Cerebellar cortex (tissue), 1 donor: ENCODE measurements around the gene PRKCZ.

Source experiments
- DNase-seq: peaks from one replicate; pipeline ENCODE4 v3.0.0-alpha.2; 2015; ENCODE audit warnings: low spot score

Gene PRKCZ

DNA sequence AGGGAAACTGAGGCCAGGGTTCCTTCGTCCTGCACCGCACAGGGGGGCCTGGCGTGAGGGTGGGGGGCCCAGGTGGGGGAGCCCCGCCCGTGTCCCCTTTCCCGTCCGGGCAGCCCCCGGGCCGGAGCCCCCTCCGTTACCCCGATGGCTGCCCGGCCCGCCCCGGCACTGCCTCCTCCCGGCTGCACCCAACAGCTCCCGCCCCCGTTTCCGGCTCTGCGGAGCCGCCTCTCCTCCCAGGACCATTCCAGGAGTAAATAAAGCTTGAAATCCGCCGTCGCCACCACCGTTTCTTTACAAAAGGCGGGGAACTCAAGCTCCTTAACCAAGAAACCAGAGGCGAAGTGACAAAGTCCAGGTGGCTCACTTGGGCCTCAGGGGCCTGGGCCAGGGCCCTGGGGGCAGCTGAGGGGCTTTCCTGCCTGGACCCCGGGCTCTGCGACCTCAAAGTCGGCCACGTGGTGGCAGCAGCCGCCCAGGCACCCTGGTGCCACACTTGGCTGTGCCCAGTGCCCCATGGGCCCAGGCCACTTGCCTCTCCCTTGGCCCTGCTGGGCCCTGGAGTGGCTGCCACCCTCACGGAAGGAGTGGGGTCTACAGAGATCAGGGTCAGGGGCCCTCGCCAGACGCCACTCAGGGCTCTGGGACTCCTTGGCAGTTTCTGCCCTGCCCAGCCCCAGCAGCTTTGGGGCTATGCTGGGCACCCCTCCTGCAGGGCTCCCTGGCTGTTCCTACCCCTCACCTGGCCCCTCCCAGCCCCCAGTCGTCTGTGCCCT lies 144.9 kb downstream of the PRKCZ start:
- DNase-seq, result peak; percentile 75

DNA sequence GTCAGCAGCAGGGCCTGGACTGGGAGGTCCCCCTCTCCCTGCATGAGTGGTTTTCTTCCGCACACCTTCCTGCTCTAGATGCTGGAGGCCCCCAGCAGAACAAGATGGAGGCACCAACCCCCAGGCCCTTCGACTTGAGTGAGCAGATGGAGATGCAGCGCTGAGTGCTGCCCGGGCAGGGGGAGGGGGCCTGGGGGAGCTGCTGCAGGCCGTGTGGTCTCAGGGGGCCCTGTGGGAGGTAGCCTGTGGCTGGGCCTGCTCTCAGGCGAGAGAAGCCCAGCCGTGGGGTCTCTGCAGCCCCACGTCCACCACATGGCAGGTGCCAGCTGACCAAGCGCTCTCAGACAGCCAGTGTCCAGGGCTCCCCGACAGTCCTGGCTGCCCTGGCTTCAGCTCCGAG lies 145.6 kb downstream of the PRKCZ start:
- DNase-seq, result no peak

DNA sequence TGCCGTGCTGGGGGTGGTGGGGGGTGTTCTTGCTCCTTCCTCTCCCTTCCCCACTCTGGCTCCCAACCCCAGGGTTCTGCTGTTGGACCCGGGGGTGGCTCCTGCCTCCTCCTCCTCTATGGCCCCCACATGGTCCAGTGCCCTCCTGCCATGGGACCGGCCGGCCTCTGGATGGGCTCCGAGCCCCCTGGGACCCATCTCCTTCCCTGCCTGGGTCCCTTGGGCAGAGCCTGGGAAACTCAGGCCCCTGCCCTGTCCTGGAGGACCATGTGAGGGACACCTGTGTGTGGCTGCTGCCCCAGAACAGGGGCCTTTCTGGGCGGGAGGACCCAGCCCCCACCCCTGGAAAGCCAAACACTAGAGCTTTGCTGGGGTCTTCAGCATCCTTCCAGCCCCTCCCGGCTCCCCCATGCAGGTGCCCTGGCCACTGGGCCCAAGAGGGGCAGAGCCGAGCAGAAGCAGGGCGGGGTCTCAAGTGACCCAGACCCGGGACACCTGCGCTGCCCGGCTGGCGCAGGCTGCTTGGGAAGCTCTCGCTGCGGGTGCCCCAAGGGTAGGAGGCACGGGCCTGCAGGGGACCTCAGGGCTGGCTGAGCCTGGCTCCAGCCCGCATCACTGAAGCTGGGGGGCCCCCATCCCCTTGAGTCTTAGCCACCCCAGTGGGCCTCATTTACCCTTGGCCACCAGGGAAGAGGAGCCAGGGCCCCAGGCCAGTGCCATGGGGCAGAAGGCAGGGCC lies 146.9 kb downstream of the PRKCZ start:
- DNase-seq, result no peak

DNA sequence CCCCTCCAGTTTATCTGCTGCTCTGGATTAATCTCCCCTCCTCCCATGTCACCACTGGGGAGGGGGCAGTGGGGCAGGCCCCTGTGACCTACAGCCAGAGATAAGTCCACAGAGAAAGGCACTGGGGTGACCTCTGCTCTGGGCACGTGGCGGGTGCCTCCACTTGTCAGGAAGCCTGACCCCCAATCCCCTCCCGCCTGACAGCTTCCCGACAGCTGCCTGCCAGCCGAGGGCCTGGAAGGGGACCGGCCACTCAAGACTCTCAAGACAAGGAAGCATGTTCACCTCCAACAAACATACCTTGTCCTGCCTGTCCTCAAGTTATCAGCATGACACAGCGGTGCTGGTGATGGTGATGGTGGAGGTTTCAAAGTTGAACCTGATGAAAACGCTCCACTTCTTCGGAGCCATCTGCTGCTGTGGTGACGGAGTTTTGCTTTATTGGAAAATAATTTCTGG lies 147.5 kb downstream of the PRKCZ start:
- no peak for DNase-seq

DNA sequence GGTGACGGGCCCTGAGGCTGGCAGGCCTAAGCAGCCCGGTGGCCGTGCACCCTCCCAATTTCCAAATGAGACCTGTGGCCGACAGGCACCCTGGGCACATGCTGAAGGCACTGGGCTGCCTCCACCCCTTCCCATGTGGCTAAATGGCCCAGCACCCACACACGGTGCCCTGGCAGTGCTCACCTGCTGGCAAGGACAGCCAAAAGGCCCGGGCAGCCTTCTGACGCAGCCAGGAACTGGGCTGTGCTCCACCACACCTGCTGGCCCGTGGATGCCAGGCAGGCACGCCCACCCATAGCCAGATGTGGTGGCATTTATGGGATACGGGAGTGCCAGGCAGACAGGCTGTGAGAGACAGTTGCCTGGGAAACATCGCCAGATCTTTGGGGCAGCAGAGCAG lies 148.4 kb downstream of the PRKCZ start:
- no peak for DNase-seq

DNA sequence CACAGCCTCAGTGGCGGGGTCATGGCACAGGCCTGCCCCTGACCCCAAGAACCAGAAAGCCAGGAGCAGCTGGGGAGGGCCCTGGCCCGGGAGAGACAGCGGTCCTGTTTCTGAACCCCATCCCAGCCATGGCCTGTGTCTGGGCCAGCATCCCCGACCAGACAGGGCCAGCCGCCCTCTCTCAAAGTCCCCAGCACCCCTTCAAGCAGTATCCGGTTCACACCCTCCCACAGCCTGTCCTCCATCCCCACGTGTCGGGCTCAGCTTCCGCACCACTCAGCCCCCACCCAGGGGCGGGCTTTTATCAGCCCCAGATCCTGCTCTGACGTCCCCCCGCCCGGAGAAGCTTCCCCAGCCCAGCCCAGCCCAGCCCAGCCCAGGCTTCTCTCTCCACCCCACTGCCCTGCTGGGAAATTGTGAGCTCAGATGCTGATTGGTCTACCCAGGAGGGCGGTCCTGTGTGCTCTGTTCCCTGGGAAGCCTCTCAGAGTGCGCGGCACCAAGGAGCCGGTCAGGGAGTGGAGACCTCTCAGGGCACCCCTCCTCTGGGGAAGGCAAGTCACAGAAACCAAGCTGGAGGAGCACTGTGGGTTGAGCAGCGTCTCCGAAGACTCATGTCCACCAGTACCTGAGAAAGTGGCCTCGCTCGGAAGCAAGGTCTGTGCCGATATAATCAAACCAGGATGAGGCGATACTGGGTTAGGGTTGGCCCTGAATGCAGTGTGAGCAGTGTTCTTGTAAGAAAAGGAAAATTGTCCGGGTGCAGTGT lies 149.0 kb downstream of the PRKCZ start:
- DNase-seq, result no peak

DNA sequence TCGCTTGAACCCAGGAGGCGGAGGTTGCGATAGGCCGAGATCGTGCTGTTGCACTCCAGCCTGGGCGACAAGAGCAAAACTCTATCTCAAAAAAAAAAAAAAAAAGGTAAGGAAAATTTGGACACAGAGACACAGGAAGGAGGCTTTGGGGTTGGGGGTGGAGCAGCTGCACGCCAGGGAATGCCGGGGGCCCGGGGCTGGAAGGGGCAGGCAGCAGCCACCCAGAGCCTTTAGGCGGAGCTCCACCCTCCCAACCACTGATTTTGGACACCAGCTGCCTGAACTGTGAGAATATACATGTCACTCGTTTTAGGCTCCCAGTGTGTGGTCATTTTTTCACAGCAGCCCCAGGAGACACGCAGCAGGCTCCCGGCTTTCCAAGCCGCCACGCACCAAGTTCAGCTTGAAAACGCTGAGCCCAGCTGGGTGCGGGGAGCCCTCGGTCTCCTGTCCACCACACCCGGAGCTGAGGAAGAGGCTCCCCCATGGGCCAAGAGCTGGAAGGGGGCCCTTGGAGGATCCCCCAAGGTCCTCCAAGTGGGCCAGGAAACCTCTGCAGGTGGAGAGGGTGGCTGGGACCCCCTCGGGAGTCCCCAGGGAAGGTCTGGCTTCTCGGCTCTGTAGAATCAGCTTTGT lies 150.2 kb downstream of the PRKCZ start:
- DNase-seq, result no peak

DNA sequence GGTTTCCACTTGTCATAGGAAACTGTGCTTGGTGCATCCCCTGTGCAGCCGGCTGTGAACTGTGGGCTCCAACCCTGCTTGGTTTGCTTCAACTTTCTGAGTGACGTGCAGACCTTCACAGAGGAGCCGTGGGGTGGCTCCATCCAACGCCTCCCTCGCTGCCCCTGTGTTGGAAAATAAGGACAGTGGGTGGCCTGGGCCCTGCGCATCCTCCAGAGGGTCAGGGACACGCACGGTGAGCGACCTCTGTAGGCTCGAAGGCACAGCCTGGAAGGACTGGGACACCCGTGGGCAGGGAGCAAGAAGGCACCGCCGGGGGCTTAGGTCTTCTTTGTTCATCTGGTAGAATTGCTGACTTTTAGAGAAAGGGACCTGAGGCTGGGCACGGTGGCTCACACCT lies 150.9 kb downstream of the PRKCZ start:
- no peak for DNase-seq

DNA sequence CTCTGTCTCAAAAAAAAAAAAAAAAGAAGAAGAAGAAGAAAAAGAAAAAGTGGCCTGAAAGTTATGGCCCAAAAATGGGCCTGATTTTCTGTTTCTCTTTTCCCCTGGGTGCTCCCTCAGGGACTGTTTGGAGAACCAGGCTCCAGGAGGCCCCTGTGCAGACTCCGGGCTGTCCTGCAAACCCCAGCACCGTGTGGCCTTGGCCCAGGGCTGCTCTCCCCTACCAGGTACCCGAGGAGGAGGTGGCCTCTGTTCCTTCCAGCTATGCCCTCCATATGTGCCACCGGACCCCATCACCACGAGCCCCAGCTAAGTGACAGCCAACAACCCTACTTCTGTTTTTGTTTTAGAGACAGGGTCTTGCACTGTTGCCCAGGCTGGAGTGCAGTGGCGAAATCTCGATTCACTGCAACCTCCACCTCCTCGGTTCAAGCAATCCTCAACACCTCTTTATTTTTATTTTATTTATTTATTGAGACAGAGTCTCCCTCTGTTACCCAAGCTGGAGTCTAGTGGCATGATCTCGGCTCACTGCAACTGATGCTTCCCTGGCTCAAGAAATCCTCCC lies 151.9 kb downstream of the PRKCZ start:
- DNase-seq, result no peak

DNA sequence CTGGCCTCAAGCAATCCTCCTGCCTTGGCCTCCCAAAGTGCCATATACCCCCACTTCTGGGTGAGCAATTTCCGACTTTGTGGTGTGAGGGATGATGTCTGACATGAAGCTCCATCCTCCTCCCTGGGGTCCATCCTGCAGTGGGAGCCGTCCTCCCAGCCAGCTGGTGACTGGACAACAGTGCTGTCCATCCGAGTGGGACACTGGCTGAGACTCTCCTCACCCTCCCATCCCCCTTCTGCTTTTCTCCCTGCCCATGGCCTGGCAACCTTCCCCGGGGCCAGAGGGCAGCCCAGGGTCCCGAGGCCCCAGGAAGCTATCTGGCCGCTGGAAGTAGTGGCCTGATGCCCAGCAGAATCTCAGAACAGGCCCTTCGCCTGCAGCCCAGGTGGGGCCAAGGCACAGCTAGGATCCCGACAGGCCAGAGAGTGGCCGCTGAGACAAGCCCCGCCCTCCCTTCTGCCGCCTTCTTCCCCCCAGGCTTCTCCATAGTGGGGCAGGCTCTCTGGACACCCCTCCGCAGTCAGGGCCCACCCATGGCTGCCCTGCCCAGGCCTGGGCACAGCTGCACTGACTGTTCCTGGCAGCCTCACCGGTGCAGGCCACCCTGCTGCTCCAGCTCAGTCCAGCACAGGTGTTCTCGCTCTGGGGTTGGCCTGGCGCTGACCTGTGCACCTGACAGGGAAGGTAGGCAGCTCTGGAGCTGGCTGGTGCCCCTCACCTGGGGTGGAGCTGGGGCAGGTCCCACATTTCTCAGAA lies 152.8 kb downstream of the PRKCZ start:
- DNase-seq, result no peak

DNA sequence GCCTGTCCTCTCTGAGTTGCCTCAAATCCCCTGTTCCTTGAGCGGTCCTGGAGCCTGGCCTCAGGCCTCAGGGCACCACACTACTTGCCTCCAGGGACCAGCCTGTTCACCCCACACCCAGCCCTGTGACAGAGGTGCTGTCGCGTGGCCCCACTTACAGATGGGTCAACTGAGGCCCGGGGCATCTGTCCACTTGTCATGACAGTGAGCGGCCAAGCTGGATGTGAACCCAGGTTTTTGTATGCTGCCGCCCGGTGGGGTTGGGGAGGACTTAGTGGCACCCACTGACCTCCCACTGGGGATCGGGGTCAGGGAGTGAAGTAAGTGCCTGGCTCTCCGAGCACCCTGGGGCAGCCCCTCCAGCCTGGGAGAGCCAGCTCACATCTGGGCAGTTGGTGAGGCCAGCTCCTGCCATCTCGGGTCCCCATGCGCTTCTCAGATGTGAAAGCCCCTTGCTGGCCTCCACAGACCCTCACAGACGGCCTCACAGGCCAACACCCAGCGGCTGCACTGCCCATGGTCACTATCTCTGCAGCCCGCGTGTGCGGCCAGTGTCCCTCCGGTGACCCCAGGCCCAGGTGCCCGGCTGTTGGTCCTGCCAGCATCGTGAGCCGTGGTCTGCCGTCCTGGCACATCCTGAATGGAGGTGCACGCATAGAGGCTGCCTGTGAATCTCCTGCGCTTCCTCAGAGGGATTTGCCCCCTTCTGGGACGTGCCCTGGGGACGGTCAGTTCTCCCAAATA lies 153.6 kb downstream of the PRKCZ start:
- no peak for DNase-seq

DNA sequence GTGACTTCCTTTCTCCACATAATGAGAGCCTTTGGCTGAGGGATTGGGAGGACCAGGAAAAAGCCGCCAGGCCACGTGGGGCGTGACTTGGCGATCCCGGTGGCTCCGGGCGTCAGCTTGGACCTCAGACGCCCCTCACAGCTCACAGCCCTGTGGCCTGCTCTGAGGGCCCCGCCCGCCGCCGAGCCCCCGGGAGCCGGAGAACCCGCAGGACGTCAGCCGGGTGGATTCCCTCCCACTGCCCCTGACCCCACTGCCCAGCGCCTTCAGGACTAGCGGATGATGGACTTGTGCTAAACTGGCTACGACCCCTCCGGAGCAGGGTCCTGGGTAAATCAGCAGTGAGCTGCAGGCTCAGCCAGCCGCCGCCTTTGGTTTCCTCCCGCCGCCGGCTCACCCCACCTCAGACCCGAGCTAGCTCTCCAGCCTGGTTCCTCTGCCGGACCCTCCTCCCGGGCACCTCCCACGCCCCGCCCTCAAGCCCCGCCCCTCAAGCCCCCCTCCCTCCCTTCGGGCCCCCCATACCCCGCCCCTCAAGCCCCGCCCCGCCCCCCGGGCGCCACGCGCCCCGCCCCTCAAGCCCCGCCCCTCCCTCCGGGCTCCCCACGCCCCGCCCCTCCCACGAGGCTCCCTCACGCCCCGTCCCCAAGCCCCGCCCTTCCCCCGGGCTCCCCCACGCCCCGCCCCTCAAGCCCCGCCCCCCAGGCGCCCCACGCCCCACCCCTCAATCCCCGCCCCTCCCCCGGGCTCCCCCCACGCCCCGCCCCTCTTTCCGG lies 154.4 kb downstream of the PRKCZ start:
- no peak for DNase-seq

DNA sequence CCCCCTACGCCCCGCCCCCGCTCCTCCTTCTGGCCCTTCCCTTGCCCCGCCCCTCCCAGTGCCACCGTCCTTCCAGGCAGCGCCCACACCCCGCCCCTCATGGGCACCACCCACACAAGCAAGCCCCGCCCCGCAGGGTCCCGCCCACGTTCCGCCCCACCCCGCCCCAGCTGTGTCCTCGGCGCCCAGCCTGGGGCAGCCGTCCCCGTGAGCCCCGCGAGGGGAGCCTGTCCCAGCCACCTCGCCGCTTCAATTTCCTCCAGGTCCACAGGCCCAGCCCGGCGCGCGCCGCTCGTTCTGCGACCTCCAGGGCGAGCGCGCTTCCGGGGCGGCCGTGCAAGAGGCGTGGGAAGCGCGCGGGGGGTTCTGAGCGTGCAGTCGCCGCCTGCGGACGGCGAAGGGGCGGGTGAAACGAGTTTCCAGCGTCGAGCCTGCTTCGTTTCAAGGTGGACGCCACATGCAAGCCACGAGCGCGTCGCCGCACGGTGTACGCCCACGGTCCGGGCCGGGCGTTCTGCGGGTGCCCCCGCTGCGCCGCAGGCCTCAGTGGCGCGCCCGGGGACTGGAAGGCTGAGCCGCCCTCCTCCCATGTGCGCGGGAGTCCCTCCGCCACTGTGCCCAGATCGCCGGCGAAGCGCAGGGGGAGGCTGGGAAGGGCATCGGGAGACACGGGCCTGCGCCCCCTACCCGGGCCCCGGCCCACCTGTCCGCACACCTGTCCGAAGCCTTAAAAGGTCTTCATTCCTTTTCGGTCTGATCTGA lies 155.2 kb downstream of the PRKCZ start:
- DNase-seq, result peak; percentile 84

DNA sequence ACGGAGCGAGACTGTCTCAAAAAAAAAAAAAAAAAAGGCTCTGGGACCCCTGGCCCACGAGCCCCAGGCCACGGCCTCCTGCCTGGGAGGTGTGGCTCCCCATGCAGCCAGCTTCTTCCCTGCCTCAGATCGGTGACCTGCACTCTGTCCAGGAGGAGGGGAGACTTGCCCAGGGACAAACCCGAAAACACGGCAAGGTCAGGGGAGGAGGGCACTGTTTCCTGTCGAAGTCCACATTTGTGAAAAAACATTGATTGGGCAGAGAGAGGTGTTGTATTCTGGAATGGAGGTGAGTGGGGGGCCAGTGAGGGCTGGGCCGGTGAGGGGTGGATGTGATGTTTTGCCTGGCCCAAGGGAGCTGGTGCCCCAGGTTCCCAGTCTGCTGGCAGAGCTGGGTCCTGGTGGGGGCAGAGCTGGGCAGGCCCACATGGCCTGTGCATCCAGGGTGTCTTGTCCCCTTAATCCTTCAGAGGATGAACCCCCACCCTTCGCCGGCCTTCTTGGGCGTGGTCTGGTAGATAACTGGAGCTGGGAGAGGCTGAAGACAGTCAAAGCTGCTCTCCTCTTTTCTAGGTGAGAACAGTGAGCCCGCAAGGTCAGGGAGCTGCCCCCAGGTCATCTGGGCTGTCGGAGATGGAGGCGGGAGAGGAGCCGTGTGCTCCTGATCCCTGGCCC lies 156.7 kb downstream of the PRKCZ start:
- DNase-seq, result no peak

DNA sequence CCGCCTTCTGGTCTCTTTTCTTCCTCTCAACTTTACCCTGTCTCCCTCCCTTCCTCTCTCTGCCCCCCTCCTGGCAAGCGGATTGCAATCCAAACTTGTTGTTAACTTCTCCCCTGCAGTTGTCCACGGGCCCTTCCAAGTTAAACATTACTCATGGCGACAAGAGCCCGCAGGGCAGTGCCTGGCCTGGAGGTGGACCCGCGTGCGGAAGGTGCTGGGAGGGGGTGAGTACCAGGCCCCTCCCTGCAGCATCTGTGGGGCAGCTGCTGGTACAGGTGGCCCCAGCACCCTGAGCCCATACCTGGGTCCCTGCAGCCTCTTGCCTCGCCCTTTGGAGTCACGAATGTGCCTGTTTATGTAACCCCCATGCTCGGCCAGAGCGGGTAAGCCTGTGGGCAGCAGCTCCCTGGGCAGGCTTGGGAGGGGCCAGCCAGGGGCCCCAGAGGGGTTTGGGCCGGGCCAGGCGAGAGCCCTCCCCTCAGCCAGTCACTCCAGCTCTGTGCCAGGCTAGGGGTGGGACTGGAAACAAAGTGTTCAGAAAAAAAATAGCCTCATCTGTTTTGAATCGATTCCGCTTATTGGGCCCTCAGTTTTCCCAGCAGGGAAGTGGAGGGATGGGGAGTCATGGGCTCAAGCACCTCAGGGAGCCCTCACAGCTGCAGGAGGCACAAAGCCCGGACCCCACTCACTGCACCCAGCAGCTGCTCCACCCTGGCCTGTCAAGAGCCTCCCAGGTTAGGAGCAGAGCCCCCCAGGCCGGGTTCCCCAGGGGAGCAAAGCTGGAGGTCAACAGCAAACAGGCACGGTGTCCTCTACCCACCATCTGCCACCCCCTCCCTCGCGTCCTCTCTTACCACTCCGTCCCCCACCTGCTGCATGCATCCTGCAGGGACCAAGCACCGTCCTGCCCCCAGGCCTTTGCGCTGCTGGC lies 158.4 kb downstream of the PRKCZ start:
- DNase-seq, result peak; percentile 59

DNA sequence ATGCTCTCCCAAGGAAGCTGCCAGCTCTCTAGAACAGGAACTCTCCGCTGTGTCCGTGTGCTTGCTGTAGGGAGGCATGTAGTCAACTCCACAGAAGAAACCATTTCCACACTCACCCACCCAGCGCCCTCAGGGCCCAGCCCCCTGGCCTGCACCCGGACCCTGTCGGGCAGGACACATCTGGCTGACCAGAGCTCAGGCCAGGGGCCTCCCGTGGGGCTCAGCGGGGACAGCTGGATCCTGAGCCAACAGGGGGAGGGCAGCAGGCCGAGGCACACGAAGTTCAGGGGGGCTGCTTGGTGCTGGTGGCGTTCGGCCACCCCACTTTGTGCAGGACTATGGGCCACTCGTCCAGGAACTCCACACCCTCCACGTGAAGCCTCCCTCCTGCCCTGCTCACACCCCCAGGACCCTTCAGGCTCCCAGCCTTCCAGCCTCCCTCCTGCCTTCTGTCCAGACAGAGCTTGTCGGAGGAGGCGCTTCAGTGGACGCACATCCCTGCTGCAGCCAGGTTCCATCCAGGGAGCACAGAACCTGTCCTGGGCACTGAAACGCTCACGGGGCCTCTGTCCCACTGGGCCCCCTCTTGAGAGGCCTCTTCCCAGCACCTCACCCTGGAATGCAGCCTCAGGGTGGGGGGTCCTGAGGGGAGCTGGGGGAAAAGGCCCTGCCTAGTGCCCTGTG lies 159.3 kb downstream of the PRKCZ start:
- no peak for DNase-seq
